ENCODE data around the gene DDAH2.

- TF ChIP-seq CTCF (IDR thresholded peaks at IDR 0.05) (no peak), EP300 (IDR thresholded peaks at IDR 0.05) (no peak)
Observed at GRCh38 chr6:31708224-31708623, 20.9 kb downstream of the DDAH2 start.

Data from stomach (tissue), 4 donors.